ENCODE measurements around the gene SSRP1. TPM values are rescaled to one million over a fixed set of nuclear protein-coding genes. Genes with fewer than 3 reads are reported as not detected.

The SSRP1 gene, protein sequence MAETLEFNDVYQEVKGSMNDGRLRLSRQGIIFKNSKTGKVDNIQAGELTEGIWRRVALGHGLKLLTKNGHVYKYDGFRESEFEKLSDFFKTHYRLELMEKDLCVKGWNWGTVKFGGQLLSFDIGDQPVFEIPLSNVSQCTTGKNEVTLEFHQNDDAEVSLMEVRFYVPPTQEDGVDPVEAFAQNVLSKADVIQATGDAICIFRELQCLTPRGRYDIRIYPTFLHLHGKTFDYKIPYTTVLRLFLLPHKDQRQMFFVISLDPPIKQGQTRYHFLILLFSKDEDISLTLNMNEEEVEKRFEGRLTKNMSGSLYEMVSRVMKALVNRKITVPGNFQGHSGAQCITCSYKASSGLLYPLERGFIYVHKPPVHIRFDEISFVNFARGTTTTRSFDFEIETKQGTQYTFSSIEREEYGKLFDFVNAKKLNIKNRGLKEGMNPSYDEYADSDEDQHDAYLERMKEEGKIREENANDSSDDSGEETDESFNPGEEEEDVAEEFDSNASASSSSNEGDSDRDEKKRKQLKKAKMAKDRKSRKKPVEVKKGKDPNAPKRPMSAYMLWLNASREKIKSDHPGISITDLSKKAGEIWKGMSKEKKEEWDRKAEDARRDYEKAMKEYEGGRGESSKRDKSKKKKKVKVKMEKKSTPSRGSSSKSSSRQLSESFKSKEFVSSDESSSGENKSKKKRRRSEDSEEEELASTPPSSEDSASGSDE
- 100 to 1,000 TPM; 158 to 196 TPM for total RNA-seq

DNA sequence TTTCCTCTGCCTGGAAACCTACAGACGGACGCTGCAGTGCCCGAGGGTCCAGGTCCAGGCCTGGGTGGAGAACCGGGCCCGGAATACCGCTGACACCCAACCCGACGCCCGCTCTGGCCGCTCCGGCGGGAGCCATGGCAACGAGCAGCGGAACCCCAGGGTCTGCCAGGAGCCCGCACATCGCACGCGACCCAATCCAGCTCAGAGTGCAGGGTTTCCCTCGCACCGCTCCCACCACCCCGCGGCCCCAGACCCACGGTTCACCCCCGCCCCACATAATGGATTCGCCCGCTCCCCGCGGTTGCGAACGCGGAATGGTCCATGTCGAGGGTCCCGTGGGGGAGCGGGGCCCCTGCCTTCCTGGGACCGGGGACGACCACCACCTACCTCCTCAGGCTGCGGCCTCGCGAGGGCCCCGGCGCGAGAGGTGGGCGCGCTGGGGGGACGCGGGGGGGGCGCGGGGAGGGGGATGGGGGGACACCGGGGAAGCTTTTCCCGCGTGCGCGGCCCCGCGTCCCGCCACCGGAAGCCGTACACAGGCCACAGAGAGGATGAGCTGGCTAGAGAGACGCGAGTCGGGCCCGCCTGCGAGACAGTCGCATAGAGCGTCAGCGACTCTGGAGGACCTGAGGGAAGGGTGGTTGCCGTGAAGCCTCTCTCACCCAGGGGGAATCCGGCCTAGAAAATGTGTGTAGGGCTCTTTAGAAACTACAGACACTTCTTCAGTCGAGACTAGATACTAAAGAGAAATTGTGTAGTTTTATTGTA is at the start of gene SSRP1:
Gene SSRP1, minus strand, starts transcription at position 550 of the 768 bp plus-strand sequence. CDS start 771 bp downstream, outside the sequence.
- DNase-seq (peak; percentile 93), ATAC-seq (peak; percentile 98)
- CTCF ChIA-PET, result interaction anchor here (0.8 to 3.0 kb wide), 8 partner anchors 10 to 309 kb away, joined by 3 to 22 read pairs (median 4); partner anchors contain the start of genes SLC43A1 and TNKS1BP1
- peaks cover 41% of the 10 kb centered on the region for H3K4me1 Mint-ChIP-seq
- H3K9me3 Mint-ChIP-seq (ENCODE audit: low read depth), result no peaks in the 10 kb centered on the region
- H3K4me3 Mint-ChIP-seq, result peak within 1 kb of the TSS; percentile 94
- peaks cover 35% of the 10 kb centered on the region for H3K36me3 Mint-ChIP-seq
- H3K27me3 Mint-ChIP-seq, result peaks cover 5% of the 10 kb centered on the region
- peak within 1 kb of the TSS; percentile 92 for H3K27ac Mint-ChIP-seq

DNA sequence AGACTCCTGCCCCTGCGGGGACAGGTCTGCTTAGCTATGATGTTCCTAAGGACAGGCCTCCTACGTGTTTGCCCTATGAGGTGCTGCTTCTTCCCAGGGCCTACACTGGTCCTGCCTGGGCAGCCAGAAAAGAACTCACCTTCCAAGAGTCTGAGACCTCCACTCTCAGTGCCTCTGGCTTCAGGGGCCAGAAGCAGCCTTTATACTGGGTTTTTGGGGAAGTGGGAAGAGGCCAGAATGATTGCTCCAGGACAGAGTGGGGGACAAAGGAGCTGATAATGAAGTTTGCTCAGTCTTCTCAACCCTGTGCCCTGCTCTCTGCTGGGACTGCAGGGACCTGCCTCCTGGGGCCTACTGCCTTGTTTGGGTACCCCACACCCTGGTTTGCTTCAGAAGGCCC is 45.3 kb upstream of the SSRP1 start, which contains the start of gene PRG3:
Gene PRG3, minus strand, starts transcription at position 176 of the 400 bp plus-strand sequence. CDS start 442 bp downstream, outside the sequence.
- ATAC-seq (no peak), DNase-seq (no peak)
- CTCF ChIA-PET, result no interaction called here
- Mint-ChIP-seq H3K27me3 (peaks cover 10% of the 10 kb centered on the region), H3K27ac (no peak within 1 kb of the TSS), H3K4me1 (no peaks in the 10 kb centered on the region), H3K4me3 (no peak within 1 kb of the TSS), H3K36me3 (no peaks in the 10 kb centered on the region), H3K9me3 (ENCODE audit: low read depth) (no peaks in the 10 kb centered on the region)

DNA sequence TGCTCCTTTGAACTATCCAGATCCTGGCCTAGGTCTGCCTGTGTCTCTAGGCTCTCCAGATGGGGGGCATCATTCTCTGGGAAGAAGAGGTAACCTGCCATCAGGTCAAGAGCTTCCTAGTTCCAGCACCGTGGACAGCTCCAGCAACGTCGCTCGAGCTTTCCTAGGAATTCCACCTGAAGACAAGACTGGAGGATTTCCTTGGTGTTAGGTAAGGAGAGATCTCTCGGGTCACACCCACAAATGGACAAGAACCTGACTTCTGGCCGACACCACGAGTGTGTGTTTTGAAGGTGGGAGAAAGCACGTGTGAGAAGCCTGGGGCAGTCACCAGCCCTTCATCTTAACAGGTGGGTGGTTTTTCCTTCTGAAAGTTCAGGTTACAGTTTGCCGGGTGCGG is 44.0 kb upstream of the SSRP1 start:
- Mint-ChIP-seq H3K9me3 (ENCODE audit: low read depth) (no peaks in the 10 kb centered on the region), H3K36me3 (no peaks in the 10 kb centered on the region), H3K4me3 (no peak overlapping the region), H3K4me1 (no peaks in the 10 kb centered on the region), H3K27ac (no peak overlapping the region), H3K27me3 (peaks cover 8% of the 10 kb centered on the region)
- CTCF ChIA-PET, result no interaction called here
- ATAC-seq (no peak), DNase-seq (no peak)

DNA sequence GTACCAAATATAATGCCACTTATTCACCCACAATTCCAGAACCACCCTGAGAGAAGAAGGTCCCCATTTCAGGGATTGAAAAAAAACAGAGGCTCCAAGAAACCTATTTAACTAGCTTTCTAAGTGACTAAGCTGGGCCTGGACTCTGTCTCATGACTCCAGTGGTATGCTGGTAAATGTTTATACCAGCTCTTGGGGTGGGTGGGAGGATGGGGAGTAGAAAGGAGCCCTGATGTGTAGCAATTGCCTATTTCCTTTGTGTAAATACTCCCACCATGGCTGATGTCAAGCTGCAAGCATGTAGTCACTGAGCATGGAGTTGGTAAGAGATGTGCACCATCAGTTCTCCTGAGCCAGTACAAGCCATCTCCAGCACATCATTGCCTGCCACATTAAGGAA is 42.5 kb upstream of the SSRP1 start:
- Mint-ChIP-seq H3K27me3 (peaks cover 8% of the 10 kb centered on the region), H3K4me1 (no peaks in the 10 kb centered on the region), H3K9me3 (ENCODE audit: low read depth) (no peaks in the 10 kb centered on the region), H3K27ac (no peak overlapping the region), H3K4me3 (no peak overlapping the region), H3K36me3 (no peaks in the 10 kb centered on the region)
- CTCF ChIA-PET, result no interaction called here
- ATAC-seq, result no peak
- DNase-seq, result no peak

DNA sequence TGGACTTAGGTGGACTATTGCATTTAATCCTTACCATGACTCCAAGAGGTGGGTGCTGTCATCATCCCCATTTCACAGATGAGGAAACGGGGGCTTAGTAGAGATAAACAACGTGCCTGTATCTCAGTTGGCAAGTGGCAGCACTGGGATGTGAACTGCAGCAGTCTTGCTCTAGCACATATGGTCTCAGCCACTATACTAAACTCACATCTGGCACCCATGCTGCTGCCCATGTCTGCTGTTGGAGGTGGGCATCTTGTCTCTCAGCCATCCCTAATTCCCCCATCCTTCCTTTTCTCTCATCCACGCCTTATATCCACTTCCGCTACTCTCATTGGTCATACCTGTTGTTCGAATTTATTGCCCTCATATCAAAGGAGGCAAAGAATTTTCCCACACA is 41.4 kb upstream of the SSRP1 start:
- Mint-ChIP-seq H3K27ac (no peak overlapping the region), H3K4me3 (no peak overlapping the region), H3K36me3 (no peaks in the 10 kb centered on the region), H3K4me1 (no peaks in the 10 kb centered on the region), H3K27me3 (peaks cover 8% of the 10 kb centered on the region), H3K9me3 (ENCODE audit: low read depth) (no peaks in the 10 kb centered on the region)
- DNase-seq, result no peak
- no peak for ATAC-seq
- CTCF ChIA-PET, result no interaction called here

DNA sequence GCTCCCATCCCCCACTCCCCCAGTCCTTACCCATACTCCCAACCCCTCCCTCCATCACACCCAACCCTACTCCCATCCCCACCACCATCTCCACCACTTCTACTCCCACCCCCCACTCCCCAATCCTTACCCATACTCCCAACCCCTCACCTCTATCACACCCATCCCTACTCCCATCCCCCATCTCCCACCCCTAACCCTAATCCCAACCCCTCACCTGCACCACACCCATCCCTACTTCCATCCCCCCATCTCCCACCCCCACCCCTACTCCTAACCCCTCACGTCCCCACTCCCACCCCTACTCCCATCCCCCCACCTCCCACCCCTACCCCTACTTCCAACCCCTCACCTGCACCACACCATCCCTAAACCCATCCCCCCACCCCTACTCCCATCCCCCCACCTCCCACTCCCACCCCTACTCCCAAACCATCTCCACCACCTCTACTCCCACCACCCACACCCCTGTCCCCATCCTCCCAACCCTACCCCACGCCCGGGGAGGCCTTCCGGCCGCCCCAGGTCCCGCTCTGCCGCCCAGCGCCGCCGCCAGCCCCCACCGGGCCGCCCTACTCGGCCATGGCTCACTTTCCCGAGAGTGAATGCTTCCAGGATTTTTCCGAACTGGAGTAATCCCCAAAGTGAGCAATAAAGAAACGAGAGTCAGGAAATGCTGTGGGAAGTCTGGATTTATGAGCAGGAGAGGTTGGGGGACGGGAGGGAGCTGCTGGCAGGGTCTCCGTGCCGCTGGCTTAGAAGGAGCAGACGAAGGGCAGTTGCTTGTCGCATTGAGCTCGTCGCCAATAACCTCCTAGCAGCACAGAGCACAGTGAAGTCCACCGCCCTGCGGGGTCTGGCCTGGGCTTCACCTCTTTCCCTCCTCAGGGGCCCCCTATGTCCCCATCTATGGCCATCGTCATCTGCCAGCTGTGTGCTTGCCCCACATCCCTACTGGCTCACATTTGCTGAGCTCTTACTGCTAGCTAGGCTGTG is 40.7 kb upstream of the SSRP1 start:
- no peaks in the 10 kb centered on the region for H3K9me3 Mint-ChIP-seq (ENCODE audit: low read depth)
- no peak for DNase-seq
- ATAC-seq, result no peak
- CTCF ChIA-PET, result no interaction called here
- no peak overlapping the region for H3K4me3 Mint-ChIP-seq
- H3K27ac Mint-ChIP-seq, result no peak overlapping the region
- H3K36me3 Mint-ChIP-seq, result no peaks in the 10 kb centered on the region
- no peaks in the 10 kb centered on the region for H3K4me1 Mint-ChIP-seq
- H3K27me3 Mint-ChIP-seq, result peaks cover 8% of the 10 kb centered on the region

DNA sequence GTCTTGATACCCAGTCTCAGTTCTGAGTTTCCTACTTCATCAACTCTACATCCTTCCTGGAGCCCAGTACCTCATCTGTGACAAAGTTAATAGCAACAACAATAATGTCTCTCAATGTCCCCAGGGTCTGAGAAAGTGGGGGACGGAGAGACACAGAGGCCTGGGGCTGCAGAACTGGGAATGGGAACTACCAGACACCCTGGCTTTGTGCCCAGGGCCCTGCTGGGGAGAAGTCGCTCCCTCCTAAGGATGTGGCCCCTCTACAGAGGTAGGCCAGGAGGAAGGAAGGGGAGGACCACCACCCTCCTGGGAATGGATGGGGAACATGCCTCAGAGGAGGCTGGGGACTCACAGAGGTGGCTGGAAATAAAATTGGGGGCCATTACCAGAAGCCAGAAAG is 39.8 kb upstream of the SSRP1 start:
- CTCF ChIA-PET, result no interaction called here
- Mint-ChIP-seq H3K9me3 (ENCODE audit: low read depth) (no peaks in the 10 kb centered on the region), H3K4me1 (no peaks in the 10 kb centered on the region), H3K36me3 (no peaks in the 10 kb centered on the region), H3K27ac (no peak overlapping the region), H3K4me3 (no peak overlapping the region), H3K27me3 (peaks cover 8% of the 10 kb centered on the region)
- no peak for ATAC-seq
- DNase-seq, result no peak

DNA sequence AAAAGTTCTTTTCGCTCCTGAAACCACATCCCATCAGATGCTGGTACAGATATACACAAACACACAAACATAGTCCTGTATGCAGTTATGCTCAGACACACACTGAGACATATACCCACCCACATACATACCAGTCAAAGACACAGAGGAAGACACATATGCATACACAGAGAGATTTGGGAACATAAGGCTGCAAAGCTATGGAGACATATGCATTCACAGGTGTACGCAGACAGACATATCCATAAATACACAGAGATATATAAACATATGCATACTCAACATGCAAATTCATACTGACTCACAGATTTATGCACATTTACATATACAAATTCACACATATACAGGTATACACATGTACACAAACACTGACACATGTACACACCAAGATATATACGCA is 39.3 kb upstream of the SSRP1 start:
- DNase-seq (no peak), ATAC-seq (no peak)
- CTCF ChIA-PET, result no interaction called here
- no peaks in the 10 kb centered on the region for H3K4me1 Mint-ChIP-seq
- no peak overlapping the region for H3K27ac Mint-ChIP-seq
- no peak overlapping the region for H3K4me3 Mint-ChIP-seq
- H3K27me3 Mint-ChIP-seq, result peaks cover 8% of the 10 kb centered on the region
- no peaks in the 10 kb centered on the region for H3K9me3 Mint-ChIP-seq (ENCODE audit: low read depth)
- H3K36me3 Mint-ChIP-seq, result no peaks in the 10 kb centered on the region

DNA sequence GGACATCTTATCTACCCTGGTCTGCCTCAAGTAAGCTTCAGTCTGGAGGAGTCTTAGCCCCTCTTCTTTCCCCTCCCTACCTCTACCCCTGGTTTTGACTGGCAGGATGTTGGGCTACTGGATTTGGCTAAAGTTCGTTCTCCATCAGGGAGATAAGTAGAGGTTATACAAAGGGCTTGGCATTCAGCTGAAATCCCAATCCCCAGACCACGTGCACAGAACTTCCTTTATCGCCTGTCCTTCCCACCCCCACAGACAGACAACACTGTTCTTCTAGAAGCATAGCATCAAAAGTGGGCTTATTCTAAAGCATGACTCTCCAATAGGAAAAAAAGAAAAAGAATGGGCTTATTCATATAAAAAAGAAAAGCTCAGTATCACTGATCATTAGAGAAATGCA is 37.5 kb upstream of the SSRP1 start:
- no peaks in the 10 kb centered on the region for H3K27me3 Mint-ChIP-seq
- CTCF ChIA-PET, result interaction anchor here (0.7 kb wide), 1 partner anchor 84 kb away, joined by 3 read pairs; no protein-coding TSS in a partner anchor
- no peak for DNase-seq
- ATAC-seq, result no peak
- H3K36me3 Mint-ChIP-seq, result no peaks in the 10 kb centered on the region
- H3K27ac Mint-ChIP-seq, result no peak overlapping the region
- no peak overlapping the region for H3K4me3 Mint-ChIP-seq
- no peaks in the 10 kb centered on the region for H3K4me1 Mint-ChIP-seq
- no peaks in the 10 kb centered on the region for H3K9me3 Mint-ChIP-seq (ENCODE audit: low read depth)

DNA sequence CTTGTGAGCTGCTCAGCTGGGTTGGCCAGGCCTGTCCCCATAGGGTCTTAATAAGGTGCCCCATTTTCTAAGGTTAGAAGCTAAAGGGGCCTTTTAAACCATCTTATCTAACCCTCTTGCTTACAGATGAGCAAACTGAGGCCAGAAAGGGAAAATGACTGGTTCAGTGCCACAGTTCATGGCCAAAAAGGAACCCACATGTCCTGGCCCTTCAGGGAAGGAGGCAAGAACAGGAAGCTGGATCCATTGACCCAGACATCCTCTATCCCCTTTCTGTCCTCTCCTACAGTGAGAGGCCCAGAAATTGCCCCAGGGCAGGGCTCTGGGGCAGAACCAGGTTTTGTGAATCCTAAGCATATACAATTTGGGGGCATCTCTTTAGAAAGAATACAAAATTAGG is 35.2 kb upstream of the SSRP1 start:
- Mint-ChIP-seq H3K27ac (no peak overlapping the region), H3K27me3 (no peaks in the 10 kb centered on the region), H3K4me3 (no peak overlapping the region), H3K4me1 (no peaks in the 10 kb centered on the region), H3K9me3 (ENCODE audit: low read depth) (no peaks in the 10 kb centered on the region), H3K36me3 (no peaks in the 10 kb centered on the region)
- no peak for ATAC-seq
- DNase-seq, result no peak
- CTCF ChIA-PET, result no interaction called here

DNA sequence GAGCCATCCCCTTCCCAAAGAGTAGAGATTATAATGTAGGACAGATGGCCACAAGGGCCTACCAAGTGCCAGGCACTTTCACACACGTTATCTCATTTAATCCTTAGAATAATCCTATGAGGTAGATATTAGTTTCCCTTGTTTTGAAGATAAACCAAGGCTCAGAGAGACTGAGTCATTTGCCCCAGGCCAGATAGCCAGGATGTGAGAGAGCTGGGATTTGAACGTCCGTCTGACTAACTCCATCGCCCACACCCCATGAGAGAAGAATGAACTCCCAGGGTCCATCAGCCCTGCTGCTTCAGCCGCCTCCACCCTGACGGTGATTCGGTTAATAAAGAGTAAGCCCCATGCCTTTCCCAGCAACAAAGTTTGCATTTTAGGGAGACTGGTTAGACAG is 34.6 kb upstream of the SSRP1 start:
- Mint-ChIP-seq H3K36me3 (no peaks in the 10 kb centered on the region), H3K27me3 (no peaks in the 10 kb centered on the region), H3K9me3 (ENCODE audit: low read depth) (no peaks in the 10 kb centered on the region), H3K27ac (no peak overlapping the region), H3K4me1 (no peaks in the 10 kb centered on the region), H3K4me3 (no peak overlapping the region)
- CTCF ChIA-PET, result no interaction called here
- DNase-seq (no peak), ATAC-seq (no peak)

DNA sequence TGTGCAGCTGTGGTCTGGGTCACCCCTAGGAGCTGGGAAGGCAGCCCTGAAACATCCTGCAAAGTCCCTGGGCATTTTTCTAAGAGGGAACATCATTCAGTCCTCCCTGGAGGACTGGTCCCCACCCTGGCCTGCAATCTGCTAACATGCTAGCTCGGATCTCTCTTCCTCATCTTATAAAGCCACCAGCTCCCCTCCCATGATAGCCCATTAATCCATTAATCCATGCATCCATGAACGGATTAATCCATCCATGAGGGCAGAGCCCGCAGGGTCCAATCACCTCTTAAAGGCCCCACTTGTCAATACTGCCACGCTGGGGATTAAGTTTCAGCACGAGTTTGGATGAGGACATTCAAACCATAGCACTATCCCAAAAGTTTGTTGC is 33.1 kb upstream of the SSRP1 start:
- DNase-seq (no peak), ATAC-seq (no peak)
- CTCF ChIA-PET, result no interaction called here
- no peaks in the 10 kb centered on the region for H3K27me3 Mint-ChIP-seq
- H3K36me3 Mint-ChIP-seq, result no peaks in the 10 kb centered on the region
- H3K9me3 Mint-ChIP-seq (ENCODE audit: low read depth), result no peaks in the 10 kb centered on the region
- no peak overlapping the region for H3K27ac Mint-ChIP-seq
- H3K4me1 Mint-ChIP-seq, result no peaks in the 10 kb centered on the region
- H3K4me3 Mint-ChIP-seq, result no peak overlapping the region
